OCI-LY7 (cell line): ENCODE results near the gene DHRS3.

Experiments
- CTCF ChIP-seq: fragments of 200-600 bp; sonication (generic); conservative IDR thresholded peaks from 2 replicates; pipeline ENCODE4 v1.5.1; 2014; ENCODE audit warnings: mild to moderate bottlenecking, antibody characterized with exemption, low read length, moderate library complexity, mixed read lengths
- EZH2phosphoT487 ChIP-seq: fragments of 200-600 bp; sonication (generic); IDR thresholded peaks from 2 replicates; pipeline ENCODE4 v1.6.1; 2018; ENCODE audit warnings: low read depth, borderline replicate concordance, mild to moderate bottlenecking, mixed run types, antibody characterized with exemption, low read length, moderate library complexity, mixed read lengths

- TF ChIP-seq CTCF (no peak), EZH2phosphoT487 (no peak)
Measured at GRCh38 chr1:12570291-12570690, 47.7 kb downstream of the DHRS3 start.
